ENCODE data around the gene COMMD4. TPM values are rescaled to one million over a fixed set of nuclear protein-coding genes. Genes with fewer than 3 reads are reported as not detected.

COMMD4 gene
- total RNA-seq, 1 donor from 2014 or later = 41.3 TPM

DNA sequence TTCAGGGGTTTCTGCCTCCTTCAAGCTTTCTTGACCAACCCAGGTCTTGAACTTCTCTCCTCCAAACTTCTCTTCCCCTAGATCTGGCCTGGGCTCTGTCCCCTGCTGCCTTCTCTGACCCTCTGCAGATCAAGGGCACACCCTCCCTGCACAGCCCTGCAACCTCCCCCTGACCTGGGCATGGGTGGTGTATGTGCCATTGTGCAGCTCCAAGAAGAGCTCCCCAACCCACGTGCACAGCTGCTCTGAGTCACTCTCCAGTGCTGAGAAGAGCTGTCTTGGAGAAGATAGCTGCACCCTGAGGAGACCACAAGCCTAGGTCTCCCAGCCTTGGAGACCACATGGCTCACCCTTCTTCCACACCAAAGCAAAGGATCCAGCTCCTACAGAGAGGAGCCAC, 24.5 kb downstream of the COMMD4 start:
- TF ChIP-seq, protein P1, sequence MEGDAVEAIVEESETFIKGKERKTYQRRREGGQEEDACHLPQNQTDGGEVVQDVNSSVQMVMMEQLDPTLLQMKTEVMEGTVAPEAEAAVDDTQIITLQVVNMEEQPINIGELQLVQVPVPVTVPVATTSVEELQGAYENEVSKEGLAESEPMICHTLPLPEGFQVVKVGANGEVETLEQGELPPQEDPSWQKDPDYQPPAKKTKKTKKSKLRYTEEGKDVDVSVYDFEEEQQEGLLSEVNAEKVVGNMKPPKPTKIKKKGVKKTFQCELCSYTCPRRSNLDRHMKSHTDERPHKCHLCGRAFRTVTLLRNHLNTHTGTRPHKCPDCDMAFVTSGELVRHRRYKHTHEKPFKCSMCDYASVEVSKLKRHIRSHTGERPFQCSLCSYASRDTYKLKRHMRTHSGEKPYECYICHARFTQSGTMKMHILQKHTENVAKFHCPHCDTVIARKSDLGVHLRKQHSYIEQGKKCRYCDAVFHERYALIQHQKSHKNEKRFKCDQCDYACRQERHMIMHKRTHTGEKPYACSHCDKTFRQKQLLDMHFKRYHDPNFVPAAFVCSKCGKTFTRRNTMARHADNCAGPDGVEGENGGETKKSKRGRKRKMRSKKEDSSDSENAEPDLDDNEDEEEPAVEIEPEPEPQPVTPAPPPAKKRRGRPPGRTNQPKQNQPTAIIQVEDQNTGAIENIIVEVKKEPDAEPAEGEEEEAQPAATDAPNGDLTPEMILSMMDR (IDR thresholded peaks at IDR 0.05; ENCODE audit: insufficient read depth, low read length, severe bottlenecking) = no peak
- H3K36me3 ChIP-seq (ENCODE audit: control insufficient read depth, insufficient read depth, low read length) = peaks cover 53% of the 10 kb centered on the region
- no peaks in the 10 kb centered on the region for H3K27me3 ChIP-seq (ENCODE audit: control insufficient read depth, insufficient read depth, low read length)
- no peak for DNase-seq (ENCODE audit: low read depth)
- H3K4me3 ChIP-seq (ENCODE audit: low read depth, low read length) = no peak overlapping the region
- no peak for FAIRE-seq

DNA sequence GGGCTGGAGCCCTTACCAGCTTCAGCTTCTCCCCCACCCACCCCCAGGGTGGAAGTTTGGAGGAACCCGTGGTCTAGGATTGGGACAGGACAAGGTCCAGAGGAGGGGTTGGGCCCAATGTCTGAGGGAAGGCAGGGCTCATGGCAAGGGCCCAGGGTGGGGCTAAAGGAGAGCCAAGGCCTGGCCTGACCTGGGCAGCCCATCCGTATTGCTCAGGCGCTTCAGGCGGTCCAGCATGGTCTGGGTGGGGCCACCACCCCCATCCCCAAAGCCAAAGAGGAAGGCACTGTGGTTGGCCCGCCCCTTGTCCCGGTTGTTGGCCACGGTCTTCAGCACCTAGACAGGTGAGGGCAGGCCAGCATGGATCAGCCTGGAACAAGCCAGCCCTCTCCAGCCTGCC, 25.0 kb downstream of the COMMD4 start:
- TF ChIP-seq, protein P1 (IDR thresholded peaks at IDR 0.05; ENCODE audit: insufficient read depth, low read length, severe bottlenecking) = no peak
- Histone ChIP-seq H3K27me3 (ENCODE audit: control insufficient read depth, insufficient read depth, low read length) (no peaks in the 10 kb centered on the region), H3K4me3 (ENCODE audit: low read depth, low read length) (no peak overlapping the region), H3K36me3 (ENCODE audit: control insufficient read depth, insufficient read depth, low read length) (peaks cover 53% of the 10 kb centered on the region)
- DNase-seq (ENCODE audit: low read depth) = no peak
- FAIRE-seq = no peak

DNA sequence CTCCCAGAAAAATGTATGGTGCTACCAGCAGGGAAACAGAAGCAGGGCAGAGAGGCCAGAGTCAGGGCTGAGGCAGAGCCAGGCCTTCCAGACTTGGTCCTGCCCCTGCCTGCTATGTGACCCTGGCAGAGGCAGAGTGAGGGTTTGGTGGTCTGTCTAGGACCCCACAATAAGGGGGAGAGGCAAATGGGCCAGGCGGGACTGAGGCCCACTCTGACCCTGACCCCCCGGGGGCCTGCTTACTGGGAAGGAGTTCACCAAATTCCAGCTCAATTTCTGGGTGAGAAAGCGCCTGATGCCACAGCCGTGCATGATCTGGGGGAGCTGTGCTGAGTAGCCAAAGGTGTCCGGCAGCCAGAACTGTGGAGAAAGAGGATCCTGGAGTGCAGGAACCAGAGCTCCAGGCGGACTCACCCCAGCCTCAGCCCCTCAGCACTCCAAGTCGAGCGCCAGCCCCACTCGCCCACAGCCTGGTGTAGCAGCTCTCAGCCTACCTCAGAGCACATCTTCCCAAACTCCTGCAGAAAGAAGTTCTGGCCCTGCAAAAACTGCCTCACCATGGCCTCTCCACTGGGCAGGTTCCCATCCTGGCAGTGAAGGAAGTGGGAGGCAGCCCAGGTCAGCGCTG, 25.6 kb downstream of the COMMD4 start:
- no peak overlapping the region for H3K4me3 ChIP-seq (ENCODE audit: low read depth, low read length)
- H3K27me3 ChIP-seq (ENCODE audit: control insufficient read depth, insufficient read depth, low read length) = no peaks in the 10 kb centered on the region
- FAIRE-seq (no peak), DNase-seq (ENCODE audit: low read depth) (no peak)
- TF ChIP-seq, protein P1 (IDR thresholded peaks at IDR 0.05; ENCODE audit: insufficient read depth, low read length, severe bottlenecking) = no peak
- H3K36me3 ChIP-seq (ENCODE audit: control insufficient read depth, insufficient read depth, low read length) = peaks cover 55% of the 10 kb centered on the region

DNA sequence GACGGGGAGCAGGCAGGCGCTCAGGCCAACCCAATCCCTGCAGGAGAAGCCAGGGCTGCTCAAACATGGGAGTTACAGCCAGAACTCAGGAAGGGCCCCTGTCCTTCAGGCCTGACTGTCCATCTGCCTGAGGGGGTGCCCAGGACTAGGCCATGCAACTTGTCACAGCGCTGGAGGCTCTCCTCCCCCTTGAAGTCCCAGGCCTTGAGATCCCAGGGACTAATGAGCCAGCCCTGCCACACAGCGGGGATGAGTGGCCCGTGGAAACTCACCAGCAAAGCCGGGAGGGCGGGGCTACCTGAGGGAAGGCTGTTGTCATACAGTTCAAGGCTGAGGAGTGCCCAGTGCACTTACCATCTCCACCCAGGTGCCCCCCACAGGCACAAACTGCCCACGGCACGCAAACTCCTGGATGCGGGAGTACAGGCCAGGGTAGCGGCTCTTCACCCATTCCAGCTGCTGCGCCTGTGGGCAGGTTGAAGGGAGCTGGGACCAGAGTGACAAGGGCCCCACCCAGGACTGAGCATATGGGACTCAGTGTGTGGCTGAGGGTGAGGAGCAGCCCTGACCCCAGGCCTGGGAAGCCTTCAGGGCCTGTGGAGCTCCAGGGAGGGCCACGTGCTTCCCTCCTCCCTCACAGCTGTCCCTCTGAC, 26.3 kb downstream of the COMMD4 start:
- Histone ChIP-seq H3K4me3 (ENCODE audit: low read depth, low read length) (no peak overlapping the region), H3K36me3 (ENCODE audit: control insufficient read depth, insufficient read depth, low read length) (peaks cover 58% of the 10 kb centered on the region), H3K27me3 (ENCODE audit: control insufficient read depth, insufficient read depth, low read length) (no peaks in the 10 kb centered on the region)
- DNase-seq (ENCODE audit: low read depth) (no peak), FAIRE-seq (no peak)
- TF ChIP-seq, protein P1 (IDR thresholded peaks at IDR 0.05; ENCODE audit: insufficient read depth, low read length, severe bottlenecking) = no peak

DNA sequence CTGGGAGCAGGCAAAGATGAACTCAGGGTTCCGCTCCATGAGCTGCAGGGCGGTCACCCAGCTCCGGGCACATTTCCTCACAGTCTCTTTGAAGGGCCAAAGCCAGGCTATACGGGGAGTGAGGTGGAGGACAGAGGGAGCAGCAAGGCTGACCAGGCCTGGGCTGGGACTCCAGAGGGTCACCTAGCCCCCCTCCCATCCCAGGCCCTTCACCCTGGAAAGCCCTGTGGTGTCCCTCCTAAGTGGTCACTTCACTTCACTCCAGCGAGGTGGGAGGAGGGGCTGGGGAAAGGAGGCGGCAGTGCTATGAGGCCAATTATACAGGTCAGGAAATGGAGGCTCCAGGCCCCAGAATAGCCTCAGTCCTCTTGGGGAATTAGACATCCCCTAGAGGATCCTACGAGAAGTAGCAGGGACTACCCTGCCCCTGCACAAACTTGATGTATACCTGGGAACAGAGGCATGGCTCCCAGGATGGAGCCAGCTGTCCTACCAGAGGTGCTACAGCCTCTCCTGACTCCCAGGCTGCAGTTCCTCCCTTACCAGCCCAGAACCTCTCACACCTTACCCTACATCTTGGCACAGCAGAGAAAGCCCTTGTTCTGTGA, 26.9 kb downstream of the COMMD4 start:
- Histone ChIP-seq H3K27me3 (ENCODE audit: control insufficient read depth, insufficient read depth, low read length) (no peaks in the 10 kb centered on the region), H3K36me3 (ENCODE audit: control insufficient read depth, insufficient read depth, low read length) (peaks cover 61% of the 10 kb centered on the region), H3K4me3 (ENCODE audit: low read depth, low read length) (no peak overlapping the region)
- TF ChIP-seq, protein P1 (IDR thresholded peaks at IDR 0.05; ENCODE audit: insufficient read depth, low read length, severe bottlenecking) = no peak
- FAIRE-seq (no peak), DNase-seq (ENCODE audit: low read depth) (no peak)

All from bronchial epithelial cell (primary cell).